Activated naive CD8-positive, alpha-beta T cell treated with anti-CD3 and anti-CD28 coated beads for 36 hours (primary cell): ENCODE data around the gene UBE2L6. TPM values are rescaled to one million over a fixed set of nuclear protein-coding genes. Genes with fewer than 3 reads are reported as not detected.

ENCODE experiments used
- DNase-seq: peaks from one replicate; pipeline ENCODE4 v3.0.0; 2021
- H3K27ac Mint-ChIP-seq: one replicate; pipeline ENCODE4 v1.8.0; 2022; ENCODE audit warnings: mild to moderate bottlenecking, moderate library complexity, mixed read lengths
- H3K27me3 Mint-ChIP-seq: one replicate; pipeline ENCODE4 v1.8.0; 2022; ENCODE audit warnings: mild to moderate bottlenecking, mixed read lengths
- H3K36me3 Mint-ChIP-seq: one replicate; pipeline ENCODE4 v1.8.0; 2021; ENCODE audit warnings: mild to moderate bottlenecking, mixed read lengths
- H3K4me1 Mint-ChIP-seq: one replicate; pipeline ENCODE4 v1.8.0; 2021; ENCODE audit warnings: mixed read lengths
- H3K4me3 Mint-ChIP-seq: one replicate; pipeline ENCODE4 v1.8.0; 2022; ENCODE audit warnings: mild to moderate bottlenecking, moderate library complexity, mixed read lengths
- H3K9me3 Mint-ChIP-seq: one replicate; pipeline ENCODE4 v1.8.0; 2022; ENCODE audit warnings: mixed read lengths
- total RNA-seq, 2 experiments: library from RNA; stranded (reverse); gene quantifications; one replicate each; pipeline ENCODE4 v1.2.3, GENCODE V29; 2021

Gene UBE2L6
- total RNA-seq, result 100 to 1,000 TPM; 200 to 208 TPM

- Mint-ChIP-seq H3K9me3 (no peaks in the 10 kb centered on the region), H3K36me3 (peaks cover 31% of the 10 kb centered on the region), H3K4me3 (peak within 1 kb of the TSS; percentile 99), H3K27me3 (peaks cover 3% of the 10 kb centered on the region), H3K4me1 (peaks cover 35% of the 10 kb centered on the region), H3K27ac (peak within 1 kb of the TSS; percentile 100)
- DNase-seq, result peak; percentile 90
These were observed at the start of gene UBE2L6 for GRCh38 chr11:57567515-57568329. TSS of gene UBE2L6 (minus strand) at chr11:57567672. CDS start at chr11:57567611, 61 bp downstream.

DNA sequence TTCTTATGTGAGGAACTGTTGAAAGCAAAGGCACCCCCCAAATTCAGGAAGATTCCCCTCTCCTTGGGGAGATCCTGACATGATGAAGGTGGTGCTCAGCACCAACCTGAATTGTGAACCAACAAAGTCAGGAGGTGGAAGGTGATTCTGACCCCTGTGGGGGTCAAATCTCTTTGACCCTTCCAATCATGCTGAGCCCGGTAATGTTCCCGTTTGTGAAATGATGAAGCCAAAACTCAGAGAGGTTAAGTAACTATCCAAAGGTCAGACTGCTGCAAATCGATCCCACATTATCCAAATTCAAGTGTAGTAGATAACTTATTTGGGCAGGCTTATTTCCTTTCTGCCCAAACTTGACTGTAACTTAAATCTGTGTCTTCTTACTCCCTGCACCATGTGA is 49.1 kb upstream of the UBE2L6 start:
- no peak overlapping the region for H3K4me3 Mint-ChIP-seq
- H3K36me3 Mint-ChIP-seq, result no peaks in the 10 kb centered on the region
- no peaks in the 10 kb centered on the region for H3K4me1 Mint-ChIP-seq
- H3K9me3 Mint-ChIP-seq, result peaks cover 3% of the 10 kb centered on the region
- H3K27ac Mint-ChIP-seq, result no peak overlapping the region
- H3K27me3 Mint-ChIP-seq, result peaks cover 6% of the 10 kb centered on the region
- DNase-seq, result no peak

DNA sequence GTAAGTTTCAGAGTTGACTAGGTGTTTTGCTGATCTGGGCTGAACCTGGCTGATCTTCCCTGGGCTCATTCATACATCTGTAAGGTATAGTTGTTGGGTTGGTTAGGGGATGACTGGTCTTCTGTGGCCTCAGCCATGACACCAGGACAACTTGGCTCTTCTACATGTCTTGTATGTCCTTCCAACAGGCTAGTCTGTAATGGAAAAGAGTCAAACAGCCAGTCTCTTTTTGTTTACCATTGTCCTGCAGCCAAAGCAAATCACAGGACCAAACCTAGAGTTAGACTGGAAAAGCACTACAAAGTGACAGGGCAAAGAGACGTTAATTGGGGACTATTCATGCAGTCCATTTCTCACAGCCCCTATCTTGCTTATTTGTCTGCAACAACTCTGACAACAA is 47.8 kb upstream of the UBE2L6 start:
- no peak for DNase-seq
- Mint-ChIP-seq H3K4me1 (no peaks in the 10 kb centered on the region), H3K4me3 (no peak overlapping the region), H3K36me3 (no peaks in the 10 kb centered on the region), H3K9me3 (peaks cover 2% of the 10 kb centered on the region), H3K27me3 (peaks cover 6% of the 10 kb centered on the region), H3K27ac (no peak overlapping the region)

DNA sequence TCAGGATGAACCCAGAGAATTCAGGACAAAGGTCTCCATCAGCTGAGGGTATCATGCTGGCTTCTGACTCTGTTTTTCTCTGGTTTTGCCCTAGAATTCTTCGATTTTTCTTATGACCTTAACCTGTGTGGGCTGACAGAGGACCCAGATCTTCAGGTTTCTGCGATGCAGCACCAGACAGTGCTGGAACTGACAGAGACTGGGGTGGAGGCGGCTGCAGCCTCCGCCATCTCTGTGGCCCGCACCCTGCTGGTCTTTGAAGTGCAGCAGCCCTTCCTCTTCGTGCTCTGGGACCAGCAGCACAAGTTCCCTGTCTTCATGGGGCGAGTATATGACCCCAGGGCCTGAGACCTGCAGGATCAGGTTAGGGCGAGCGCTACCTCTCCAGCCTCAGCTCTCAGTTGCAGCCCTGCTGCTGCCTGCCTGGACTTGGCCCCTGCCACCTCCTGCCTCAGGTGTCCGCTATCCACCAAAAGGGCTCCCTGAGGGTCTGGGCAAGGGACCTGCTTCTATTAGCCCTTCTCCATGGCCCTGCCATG is 46.8 kb upstream of the UBE2L6 start:
- DNase-seq, result no peak
- Mint-ChIP-seq H3K9me3 (peaks cover 2% of the 10 kb centered on the region), H3K4me1 (no peaks in the 10 kb centered on the region), H3K27ac (no peak overlapping the region), H3K36me3 (no peaks in the 10 kb centered on the region), H3K4me3 (no peak overlapping the region), H3K27me3 (peaks cover 6% of the 10 kb centered on the region)

DNA sequence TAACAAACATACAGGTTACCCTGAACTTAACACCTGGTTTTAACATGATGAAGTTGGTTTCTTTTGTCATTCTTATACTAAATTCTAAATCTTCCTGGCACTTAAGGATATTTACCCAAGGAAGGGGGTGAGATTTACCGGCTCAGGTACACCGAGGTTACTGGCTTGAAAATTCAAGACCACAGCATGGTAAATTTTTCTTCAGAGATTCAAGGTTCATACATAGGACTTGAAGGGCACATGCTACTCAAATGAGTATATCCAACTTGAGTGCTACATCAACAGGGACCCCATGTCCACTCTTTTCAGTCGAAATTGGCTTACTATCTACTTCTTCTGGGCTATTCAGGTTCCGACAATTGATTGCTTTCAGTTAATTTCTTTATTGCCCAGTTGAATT is 42.7 kb upstream of the UBE2L6 start:
- Mint-ChIP-seq H3K27ac (no peak overlapping the region), H3K9me3 (no peaks in the 10 kb centered on the region), H3K4me1 (no peaks in the 10 kb centered on the region), H3K27me3 (peaks cover 6% of the 10 kb centered on the region), H3K4me3 (no peak overlapping the region), H3K36me3 (no peaks in the 10 kb centered on the region)
- no peak for DNase-seq

GRCh38 chr11:57605028-57605420 is 37.6 kb upstream of the UBE2L6 start:
- DNase-seq, result no peak
- no peaks in the 10 kb centered on the region for H3K9me3 Mint-ChIP-seq
- no peak overlapping the region for H3K27ac Mint-ChIP-seq
- H3K4me3 Mint-ChIP-seq, result no peak overlapping the region
- H3K27me3 Mint-ChIP-seq, result no peaks in the 10 kb centered on the region
- H3K4me1 Mint-ChIP-seq, result peaks cover 2% of the 10 kb centered on the region
- no peaks in the 10 kb centered on the region for H3K36me3 Mint-ChIP-seq

- Mint-ChIP-seq H3K4me3 (no peak overlapping the region), H3K36me3 (no peaks in the 10 kb centered on the region), H3K4me1 (peaks cover 2% of the 10 kb centered on the region), H3K27ac (no peak overlapping the region), H3K9me3 (no peaks in the 10 kb centered on the region), H3K27me3 (peaks cover under 1% of the 10 kb centered on the region)
- no peak for DNase-seq
These were observed 37.0 kb upstream of the UBE2L6 start for GRCh38 chr11:57604296-57605027.

- DNase-seq, result no peak
- H3K4me3 Mint-ChIP-seq, result no peak overlapping the region
- H3K27me3 Mint-ChIP-seq, result peaks cover 30% of the 10 kb centered on the region
- H3K4me1 Mint-ChIP-seq, result peaks cover 2% of the 10 kb centered on the region
- H3K36me3 Mint-ChIP-seq, result no peaks in the 10 kb centered on the region
- no peaks in the 10 kb centered on the region for H3K9me3 Mint-ChIP-seq
- no peak overlapping the region for H3K27ac Mint-ChIP-seq
These were observed 33.8 kb upstream of the UBE2L6 start for GRCh38 chr11:57601297-57601696.

GRCh38 chr11:57599381-57599780 is 31.9 kb upstream of the UBE2L6 start:
- no peak overlapping the region for H3K4me3 Mint-ChIP-seq
- peaks cover 30% of the 10 kb centered on the region for H3K27me3 Mint-ChIP-seq
- H3K4me1 Mint-ChIP-seq, result peaks cover 2% of the 10 kb centered on the region
- DNase-seq, result no peak
- no peaks in the 10 kb centered on the region for H3K9me3 Mint-ChIP-seq
- no peaks in the 10 kb centered on the region for H3K36me3 Mint-ChIP-seq
- H3K27ac Mint-ChIP-seq, result no peak overlapping the region

DNA sequence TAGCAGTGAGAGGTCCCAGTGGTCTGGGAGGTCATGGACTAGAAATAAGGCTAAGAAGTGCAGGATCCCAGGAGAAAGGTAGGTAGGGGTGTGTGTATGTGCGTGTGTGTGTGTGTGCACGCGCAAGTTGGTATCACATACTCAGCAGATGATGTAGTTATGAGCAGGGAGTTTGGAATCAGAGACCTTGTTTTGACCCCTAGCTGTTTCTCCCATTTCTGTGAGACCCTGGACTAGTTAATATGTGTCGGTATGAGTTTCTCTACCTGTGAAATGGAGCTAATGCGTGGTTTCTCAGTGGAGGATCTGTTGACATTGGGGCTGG is 31.3 kb upstream of the UBE2L6 start:
- H3K27me3 Mint-ChIP-seq, result peaks cover 33% of the 10 kb centered on the region
- H3K4me1 Mint-ChIP-seq, result no peaks in the 10 kb centered on the region
- no peaks in the 10 kb centered on the region for H3K36me3 Mint-ChIP-seq
- DNase-seq, result no peak
- no peaks in the 10 kb centered on the region for H3K9me3 Mint-ChIP-seq
- H3K27ac Mint-ChIP-seq, result no peak overlapping the region
- H3K4me3 Mint-ChIP-seq, result no peak overlapping the region

DNA sequence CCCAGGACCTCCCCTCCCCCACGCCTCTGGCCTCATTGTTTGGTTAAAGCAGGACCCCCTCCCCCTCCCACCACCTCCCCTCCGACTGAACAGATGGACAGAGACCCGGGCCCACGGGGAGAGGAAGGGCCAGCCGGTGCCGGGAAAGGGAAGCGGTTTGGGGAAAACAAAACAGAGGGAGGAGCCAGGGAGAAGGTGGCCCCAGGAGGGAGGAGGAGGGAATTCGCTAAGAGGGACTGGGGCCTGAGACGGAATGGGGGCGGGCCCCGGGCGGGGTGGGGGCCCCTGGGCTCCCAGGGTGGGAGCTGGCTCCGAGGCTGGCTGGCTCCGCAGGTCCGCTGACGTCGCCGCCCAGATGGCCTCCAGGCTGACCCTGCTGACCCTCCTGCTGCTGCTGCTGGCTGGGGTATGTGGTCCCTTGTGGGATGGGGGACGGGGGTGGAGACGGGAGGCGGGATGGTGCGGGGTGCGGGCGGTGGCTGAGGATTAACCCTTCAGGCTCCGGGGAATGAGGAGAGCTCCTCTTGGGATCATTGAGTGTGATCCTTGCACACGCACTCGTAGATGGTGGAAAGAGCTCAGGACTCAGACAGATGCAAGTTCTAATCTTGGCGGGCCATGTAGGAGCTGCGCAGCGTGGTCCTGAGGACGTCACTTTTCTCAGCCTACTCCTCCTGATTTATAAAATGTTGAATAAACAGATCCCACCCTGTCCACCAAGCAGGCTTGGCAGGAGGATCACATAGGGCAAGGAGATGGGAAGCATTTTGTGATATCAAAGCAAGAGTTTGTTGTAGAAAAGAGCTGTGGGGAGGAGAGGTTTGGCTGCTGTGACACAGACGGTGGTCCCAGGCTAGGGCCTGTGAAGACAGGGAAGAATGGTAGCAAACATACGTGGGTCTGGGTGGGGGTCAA is 30.7 kb upstream of the UBE2L6 start:
- no peaks in the 10 kb centered on the region for H3K9me3 Mint-ChIP-seq
- H3K36me3 Mint-ChIP-seq, result no peaks in the 10 kb centered on the region
- H3K4me3 Mint-ChIP-seq, result no peak overlapping the region
- H3K4me1 Mint-ChIP-seq, result no peaks in the 10 kb centered on the region
- no peak overlapping the region for H3K27ac Mint-ChIP-seq
- H3K27me3 Mint-ChIP-seq, result peaks cover 33% of the 10 kb centered on the region
- no peak for DNase-seq

- Mint-ChIP-seq H3K36me3 (no peaks in the 10 kb centered on the region), H3K27me3 (peaks cover 33% of the 10 kb centered on the region), H3K4me3 (no peak within 1 kb of the TSS), H3K27ac (no peak within 1 kb of the TSS), H3K4me1 (no peaks in the 10 kb centered on the region), H3K9me3 (no peaks in the 10 kb centered on the region)
- no peak for DNase-seq
These were observed 30.0 kb upstream of the UBE2L6 start, which contains the start of gene SERPING1 for GRCh38 chr11:57597461-57597915. TSS of gene SERPING1 (plus strand) at chr11:57597685. CDS start at chr11:57598271, 586 bp downstream.

GRCh38 chr11:57596266-57596885 is 28.9 kb upstream of the UBE2L6 start:
- no peaks in the 10 kb centered on the region for H3K9me3 Mint-ChIP-seq
- H3K4me1 Mint-ChIP-seq, result no peaks in the 10 kb centered on the region
- no peak for DNase-seq
- no peak overlapping the region for H3K27ac Mint-ChIP-seq
- peaks cover 33% of the 10 kb centered on the region for H3K27me3 Mint-ChIP-seq
- no peaks in the 10 kb centered on the region for H3K36me3 Mint-ChIP-seq
- H3K4me3 Mint-ChIP-seq, result no peak overlapping the region

DNA sequence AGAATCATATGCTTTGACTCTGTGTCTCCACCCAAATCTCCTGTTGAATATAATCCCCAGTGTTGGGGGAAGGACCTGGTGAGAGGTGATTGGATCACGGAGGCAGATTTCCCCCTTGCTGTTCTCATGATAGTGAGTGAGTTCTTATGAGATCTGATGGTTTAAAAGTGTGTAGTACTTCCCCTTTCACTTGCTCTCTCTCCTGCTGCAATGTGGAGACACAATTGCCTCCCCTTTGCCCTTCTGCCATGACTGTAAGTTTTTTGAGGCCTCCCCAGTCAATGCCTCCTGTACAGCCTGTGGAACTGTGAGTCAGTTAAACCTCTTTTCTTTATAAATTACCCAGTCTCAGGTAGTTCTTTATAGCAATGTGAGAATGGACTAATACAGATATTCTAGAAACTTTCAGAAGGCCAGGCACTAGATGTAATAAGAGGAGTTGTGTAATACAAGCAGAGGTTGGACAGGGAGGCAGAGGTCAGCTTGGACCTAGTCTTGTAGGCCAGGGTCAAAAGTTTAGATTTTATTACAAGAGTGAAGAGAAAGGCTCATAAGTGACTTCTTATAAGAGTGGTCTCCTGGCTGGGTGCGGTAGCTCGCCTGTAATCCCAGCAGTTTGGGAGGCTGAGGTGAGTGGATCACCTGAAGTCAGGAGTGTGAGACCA is 20.7 kb upstream of the UBE2L6 start:
- H3K27me3 Mint-ChIP-seq, result no peaks in the 10 kb centered on the region
- no peaks in the 10 kb centered on the region for H3K4me1 Mint-ChIP-seq
- no peak overlapping the region for H3K4me3 Mint-ChIP-seq
- DNase-seq, result no peak
- no peaks in the 10 kb centered on the region for H3K9me3 Mint-ChIP-seq
- no peak overlapping the region for H3K27ac Mint-ChIP-seq
- H3K36me3 Mint-ChIP-seq, result no peaks in the 10 kb centered on the region
